HCT116 (cell line): ENCODE measurements around the gene HABP2. TPM values are rescaled to one million over a fixed set of nuclear protein-coding genes. Genes with fewer than 3 reads are reported as not detected.

ENCODE experiments used
- ATAC-seq: fragments of 200-7000 bp; cut with Tn5 transposase; 2 replicates; pipeline ENCODE4 v1.9.1; 2020; ENCODE audit warnings: mild to moderate bottlenecking, moderate library complexity
- BruUV-seq: library from RNA; stranded (reverse); fragments of 400-500 nt; replicated peaks from 2 replicates; lab custom pipeline; 2021; lab: Mats Ljungman, UMichigan
- CTCF ChIA-PET: fragments of 300-600 bp; sonication (Branson Sonifier 250); formaldehyde crosslinking; loops from one replicate; lab custom pipeline; 2021; ENCODE audit warnings: antibody characterized with exemption; lab: Charles Lee
- POLR2A ChIA-PET: fragments of 300-600, 350-600 bp; sonication (Branson Sonifier 250); formaldehyde crosslinking; loops from one replicate; lab custom pipeline; 2021; ENCODE audit warnings: antibody characterized with exemption; lab: Charles Lee
- RAD21 ChIA-PET, 2 experiments: fragments of 300-600 bp; sonication (Branson Sonifier 250); formaldehyde crosslinking; loops; one replicate each; lab custom pipeline; 2023; ENCODE audit warnings: low total read pairs in 2 of 2; ENCODE audit not compliant: uncharacterized antibody in 2 of 2, unreplicated experiment in 2 of 2, low non-redundant PET in 1 of 2; lab: Charles Lee
- DNase-seq: peaks from one replicate; pipeline ENCODE4 v3.0.0-alpha.2; 2010; ENCODE audit warnings: low read depth, low spot score
- H2AFZ ChIP-seq: fragments of 200-600 bp; shearing (Covaris generic), sonication (generic); 2 replicates; pipeline ENCODE4 v1.6.1; 2017; ENCODE audit warnings: low read depth, mixed run types, mixed read lengths, antibody characterized with exemption, low read length; ENCODE audit not compliant: poor library complexity, severe bottlenecking
- H3K27ac ChIP-seq: 2 replicates; pipeline ENCODE4 v1.5.1; 2012; ENCODE audit warnings: low read depth, low read length
- H3K27me3 ChIP-seq: fragments of 200-600 bp; sonication (generic); 2 replicates; pipeline ENCODE4 v1.6.1; 2016; ENCODE audit warnings: mixed run types, low read length, mixed read lengths; ENCODE audit not compliant: insufficient read depth
- H3K36me3 ChIP-seq, 2 experiments: fragments of 200-500 bp in 1 of 2; fragments of 200-600 bp in 1 of 2; sonication (Bioruptor generic) in 1 of 2; sonication (generic) in 1 of 2; 2 replicates each; pipeline versions ENCODE4 v1.5.1 to v1.6.1; 2014 to 2016; ENCODE audit warnings: low read length in 2 of 2, inconsistent platforms in 1 of 2, mixed read lengths in 1 of 2, mixed run types in 1 of 2; ENCODE audit not compliant: insufficient read depth in 2 of 2, control insufficient read depth in 1 of 2
- H3K4me1 ChIP-seq, 2 experiments: fragments of 200-600 bp in 1 of 2; sonication (generic) in 1 of 2; 2 replicates each; pipeline versions ENCODE4 v1.5.1 to v1.6.1; 2012 to 2017; ENCODE audit warnings: low read length in 2 of 2, inconsistent platforms in 1 of 2, mild to moderate bottlenecking in 1 of 2, mixed read lengths in 1 of 2, mixed run types in 1 of 2, moderate library complexity in 1 of 2; ENCODE audit not compliant: insufficient read depth in 2 of 2, control insufficient read depth in 1 of 2
- H3K4me2 ChIP-seq: fragments of 200-600 bp; sonication (generic); 2 replicates; pipeline ENCODE4 v1.6.1; 2017; ENCODE audit warnings: mixed run types, low read length, mixed read lengths
- H3K4me3 ChIP-seq, 2 experiments: fragments of 200-600 bp in 1 of 2; sonication (generic) in 1 of 2; replicated peaks in 1 of 2; 2 replicates each; pipeline ENCODE4 v1.5.1; 2011 to 2016; ENCODE audit warnings: low read length in 2 of 2, control low read depth in 1 of 2, low read depth in 1 of 2, mild to moderate bottlenecking in 1 of 2, mixed read lengths in 1 of 2, mixed run types in 1 of 2
- H3K79me2 ChIP-seq: fragments of 200-600 bp; sonication (generic); 2 replicates; pipeline ENCODE4 v1.6.1; 2017; ENCODE audit warnings: mild to moderate bottlenecking, mixed run types, low read length, moderate library complexity, mixed read lengths; ENCODE audit not compliant: insufficient read depth
- H3K9ac ChIP-seq: fragments of 200-600 bp; sonication (generic); 2 replicates; pipeline ENCODE4 v1.6.1; 2016; ENCODE audit warnings: low read length, mixed read lengths
- H3K9me2 ChIP-seq: fragments of 200-600 bp; sonication (generic), shearing (Covaris generic); 2 replicates; pipeline ENCODE4 v1.6.1; 2017; ENCODE audit warnings: mixed run types, mild to moderate bottlenecking, moderate library complexity; ENCODE audit not compliant: insufficient read depth
- H3K9me3 ChIP-seq, 2 experiments: fragments of 200-500 bp in 1 of 2; fragments of 200-600 bp in 1 of 2; sonication (Bioruptor generic) in 1 of 2; sonication (generic) in 1 of 2; 2 replicates each; pipeline ENCODE4 v1.6.1; 2014 to 2017; ENCODE audit warnings: low read length in 2 of 2, mixed read lengths in 2 of 2, inconsistent platforms in 1 of 2, low read depth in 1 of 2, mild to moderate bottlenecking in 1 of 2, mixed run types in 1 of 2, moderate library complexity in 1 of 2; ENCODE audit not compliant: control insufficient read depth in 1 of 2, insufficient read depth in 1 of 2
- H4K20me1 ChIP-seq: fragments of 200-600 bp; sonication (generic), shearing (Covaris generic); 2 replicates; pipeline ENCODE4 v1.6.1; 2017; ENCODE audit warnings: mixed run types, mild to moderate bottlenecking, moderate library complexity; ENCODE audit not compliant: insufficient read depth
- CEBPB ChIP-seq: IDR thresholded peaks from 2 replicates; pipeline ENCODE4 v1.6.1; 2012; ENCODE audit warnings: low read depth
- EGR1 ChIP-seq: IDR thresholded peaks from 2 replicates; pipeline ENCODE4 v1.6.1; 2012; ENCODE audit warnings: low read depth
- FOSL1 ChIP-seq: IDR thresholded peaks from 2 replicates; pipeline ENCODE4 v1.6.1; 2012; ENCODE audit warnings: low read depth
- POLR2AphosphoS5 ChIP-seq: IDR thresholded peaks from 2 replicates; pipeline ENCODE4 v1.6.1; 2011; ENCODE audit warnings: mild to moderate bottlenecking, low read depth, low read length, moderate library complexity
- REST ChIP-seq: IDR thresholded peaks from 2 replicates; pipeline ENCODE4 v1.6.1; 2012; ENCODE audit warnings: low read depth
- SRF ChIP-seq: IDR thresholded peaks from 2 replicates; pipeline ENCODE4 v1.6.1; 2012; ENCODE audit warnings: low read depth
- ZBTB33 ChIP-seq: IDR thresholded peaks from 2 replicates; pipeline ENCODE4 v1.6.1; 2011; ENCODE audit warnings: mild to moderate bottlenecking, low read length, moderate library complexity; ENCODE audit not compliant: insufficient replicate concordance; ENCODE audit errors: extremely low read depth
- ZFX ChIP-seq: fragments of 450-650 bp; IDR thresholded peaks from 2 replicates; pipeline ENCODE4 v1.6.1; 2017
- intact Hi-C: fragments of 100-400 bp; cut with micrococcal nuclease; formaldehyde crosslinking; loops from 2 replicates; pipeline ENCODE4 v1.10.0; 2022
- total RNA-seq: library from RNA; stranded (reverse); gene quantifications from one replicate; pipeline ENCODE4 v1.2.1, GENCODE V29; 2021; ENCODE audit not compliant: unreplicated experiment

The HABP2 gene
- total RNA-seq, 1 experiment from 2014 or later, result 0.20 TPM

GRCh38 chr10:113515601-113516000 is 37.3 kb upstream of the HABP2 start:
- no TSS peak for BruUV-seq

More at GRCh38 chr10:113515601-113516000, 37.3 kb upstream of the HABP2 start:
- Histone ChIP-seq H3K27ac (no peak overlapping the region), H3K27me3 (no peaks in the 10 kb centered on the region), H3K9me2 (no peaks in the 10 kb centered on the region), H3K79me2 (no peaks in the 10 kb centered on the region), H3K9me3 (no peaks in the 10 kb centered on the region; a peak in 1 of 4 replicates), H3K4me3 (no peak overlapping the region), H3K36me3 (no peaks in the 10 kb centered on the region), H3K4me2 (no peak overlapping the region), H2AFZ (no peak overlapping the region), H3K4me1 (no peaks in the 10 kb centered on the region), H4K20me1 (no peaks in the 10 kb centered on the region), H3K9ac (no peak overlapping the region)
- ChIA-PET POLR2A (no interaction called here), CTCF (no interaction called here), RAD21 (no interaction called here)
- no peak for DNase-seq
- no peak for TF ChIP-seq CEBPB
- TF ChIP-seq EGR1, result no peak
- no peak for TF ChIP-seq ZBTB33
- TF ChIP-seq ZFX, result no peak
- TF ChIP-seq REST, result no peak
- TF ChIP-seq SRF, result no peak
- no peak for TF ChIP-seq FOSL1
- no peak for TF ChIP-seq POLR2AphosphoS5
- no peak for ATAC-seq
- intact Hi-C loops, result no loop called here
